Stomach (tissue), 9 donors: ENCODE data around the gene FAM13C. TPM values are rescaled to one million over a fixed set of nuclear protein-coding genes. Genes with fewer than 3 reads are reported as not detected.

Experiments used
- DNase-seq, 2 donors: peaks; one replicate each; pipeline versions ENCODE4 v3.0.0 to v3.0.0-alpha.2; 2013 to 2019
- H3K27ac ChIP-seq, 5 donors: fragments of 200-600 bp in 4 of 5; sonication (generic) in 4 of 5; one replicate each; pipeline ENCODE4 v1.5.1; 2013 to 2019; ENCODE audit warnings: mild to moderate bottlenecking in 1 of 5, moderate library complexity in 1 of 5
- H3K27me3 ChIP-seq, 3 donors: fragments of 200-600 bp; sonication (generic); one replicate each; pipeline ENCODE4 v1.5.1; 2017 to 2019; ENCODE audit warnings: mixed run types in 1 of 3
- H3K36me3 ChIP-seq, 4 donors: fragments of 200-600 bp; sonication (generic); 1 replicate in 3 of 4; 2 replicates in 1 of 4; pipeline ENCODE4 v1.5.1; 2016 to 2019
- H3K4me1 ChIP-seq, 4 donors: fragments of 200-600 bp; sonication (generic); one replicate each; pipeline ENCODE4 v1.5.1; 2016 to 2019
- H3K4me3 ChIP-seq, 4 donors: fragments of 200-600 bp; sonication (generic) in 3 of 4; one replicate each; pipeline ENCODE4 v1.5.1; 2016 to 2019; ENCODE audit warnings: mild to moderate bottlenecking in 1 of 4
- H3K9me3 ChIP-seq, 4 donors: fragments of 200-600 bp; sonication (generic); one replicate each; pipeline ENCODE4 v1.5.1; 2016 to 2019
- CTCF ChIP-seq, 7 experiments: fragments of 450-650 bp in 4 of 7; fragments of 200-600 bp in 3 of 7; sonication (generic) in 3 of 7; IDR thresholded peaks; one replicate each; pipeline ENCODE4 v1.5.1; 2016 to 2019; ENCODE audit warnings: antibody characterized with exemption in 7 of 7, control low read depth in 2 of 7, mild to moderate bottlenecking in 1 of 7
- EP300 ChIP-seq: sonication (generic); formaldehyde crosslinking; IDR thresholded peaks from one replicate; pipeline ENCODE4 v1.6.1; 2017; ENCODE audit warnings: antibody characterized with exemption
- POLR2A ChIP-seq, 4 donors: fragments of 450-650 bp; IDR thresholded peaks; one replicate each; pipeline ENCODE4 v1.6.1; 2016; ENCODE audit warnings: antibody characterized with exemption in 4 of 4, control low read depth in 2 of 4, mild to moderate bottlenecking in 1 of 4, moderate library complexity in 1 of 4
- POLR2AphosphoS5 ChIP-seq, 3 donors: sonication (generic); formaldehyde crosslinking; IDR thresholded peaks; one replicate each; pipeline ENCODE4 v1.6.1; 2016; ENCODE audit warnings: antibody characterized with exemption in 3 of 3
- WGBS, 5 donors: extraction: QIAGEN DNeasy Blood & Tissue Kit in 3 of 5; methylation state at CpG; one replicate each; pipeline versions ENCODE4 v1.1.5 to v1.1.7; 2013 to 2018; 5-methylcytosine and 5-hydroxymethylcytosine counted together
- intact Hi-C: fragments of 100-400 bp; cut with DNase I; formaldehyde crosslinking; loops from one replicate; pipeline ENCODE4 v1.15.1; 2023; ENCODE audit warnings: low total_unique reads
- polyA plus RNA-seq, 3 donors: library from polyadenylated mRNA; stranded (reverse); fragments of 200-250 nt; gene quantifications; one replicate each; pipeline ENCODE4 v1.2.3, GENCODE V29; 2013
- total RNA-seq, 5 donors: library from RNA; depleted of rRNA; stranded (reverse); fragments of >200 nt; gene quantifications; one replicate each; pipeline versions ENCODE4 v1.1.0 to v1.2.3, GENCODE V29; 2014 to 2016
- donor health status: healthy with polysubstance abuse.
- donor health status: Bipolar disorder and iron deficiency.
- donor health status: healthy.

Gene FAM13C
- total and polyA plus RNA-seq, 8 donors, result 0.89 to 47.3 (median 9.2) TPM

GRCh38 chr10:59339351-59339750 lies 23.0 kb downstream of the FAM13C start:
- no peak for TF ChIP-seq EP300
- TF ChIP-seq POLR2A (IDR thresholded peaks at IDR 0.05), result no peak
- TF ChIP-seq CTCF (IDR thresholded peaks at IDR 0.05), result no peak
- TF ChIP-seq POLR2AphosphoS5 (IDR thresholded peaks at IDR 0.05), result no peak
- Histone ChIP-seq H3K9me3 (no peaks in the 10 kb centered on the region), H3K27ac (peak overlapping the region in 1 of 5 donors; percentile 32), H3K27me3 (no peaks in the 10 kb centered on the region), H3K4me1 (peaks cover 0 to 21% (median 13%) of the 10 kb centered on the region in 4 donors), H3K36me3 (no peaks in the 10 kb centered on the region), H3K4me3 (no peak overlapping the region)
- intact Hi-C loops, result no loop called here
- 73 to 82% (median 75%) methylated on average over 1 of the region's 1 CpG for WGBS, 5 donors
- no peak for DNase-seq

- H3K36me3 ChIP-seq, result no peaks in the 10 kb centered on the region
- H3K9me3 ChIP-seq, result no peaks in the 10 kb centered on the region
- peak; percentile 28 to 77 for DNase-seq
- H3K4me3 ChIP-seq, result no peak overlapping the region
- no peak for TF ChIP-seq EP300
- TF ChIP-seq POLR2A (IDR thresholded peaks at IDR 0.05), result no peak
- TF ChIP-seq CTCF (IDR thresholded peaks at IDR 0.05), result no peak
- no peak for TF ChIP-seq POLR2AphosphoS5 (IDR thresholded peaks at IDR 0.05)
- intact Hi-C loops, result no loop called here
- peaks cover 0 to 21% (median 15%) of the 10 kb centered on the region in 4 donors for H3K4me1 ChIP-seq
- H3K27me3 ChIP-seq, result no peaks in the 10 kb centered on the region
- H3K27ac ChIP-seq, result peak overlapping the region in 3 of 5 donors; percentile 31 to 46 (median 37)
These were observed 25.1 kb downstream of the FAM13C start for GRCh38 chr10:59337201-59337652.

- H3K9me3 ChIP-seq, result no peaks in the 10 kb centered on the region
- peaks cover 0 to 21% (median 15%) of the 10 kb centered on the region in 4 donors for H3K4me1 ChIP-seq
- intact Hi-C loops, result no loop called here
- H3K27me3 ChIP-seq, result no peaks in the 10 kb centered on the region
- H3K4me3 ChIP-seq, result no peak overlapping the region
- peak overlapping the region in 3 of 5 donors; percentile 31 to 46 (median 37) for H3K27ac ChIP-seq
- TF ChIP-seq POLR2AphosphoS5 (IDR thresholded peaks at IDR 0.05), result no peak
- no peak for TF ChIP-seq POLR2A (IDR thresholded peaks at IDR 0.05)
- no peak for TF ChIP-seq EP300
- no peak for TF ChIP-seq CTCF (IDR thresholded peaks at IDR 0.05)
- H3K36me3 ChIP-seq, result no peaks in the 10 kb centered on the region
- peak in 1 of 2 donors; percentile 85 for DNase-seq
- WGBS, 5 donors, result 22 to 44% (median 39%) methylated on average over 2 of the region's 2 CpGs
These were observed 25.7 kb downstream of the FAM13C start for GRCh38 chr10:59336632-59337031.

- TF ChIP-seq EP300, result no peak
- no peak for TF ChIP-seq CTCF (IDR thresholded peaks at IDR 0.05)
- no peak for TF ChIP-seq POLR2A (IDR thresholded peaks at IDR 0.05)
- TF ChIP-seq POLR2AphosphoS5 (IDR thresholded peaks at IDR 0.05), result no peak
- H3K4me1 ChIP-seq, result peaks cover 0 to 21% (median 15%) of the 10 kb centered on the region in 4 donors
- no peaks in the 10 kb centered on the region for H3K36me3 ChIP-seq
- no peaks in the 10 kb centered on the region for H3K9me3 ChIP-seq
- 86 to 95% (median 91%) methylated on average over 2 of the region's 2 CpGs for WGBS, 5 donors
- H3K27ac ChIP-seq, result no peak overlapping the region
- no peaks in the 10 kb centered on the region for H3K27me3 ChIP-seq
- intact Hi-C loops, result no loop called here
- DNase-seq, result no peak
- no peak overlapping the region for H3K4me3 ChIP-seq
These were observed 26.9 kb downstream of the FAM13C start for GRCh38 chr10:59335497-59335896.
